Ascending aorta (tissue), 2 donors: ENCODE measurements around the gene RNF32. TPM values are rescaled to one million over a fixed set of nuclear protein-coding genes. Genes with fewer than 3 reads are reported as not detected.

Experiments used
- DNase-seq, 2 donors: peaks; one replicate each; pipeline ENCODE4 v3.0.0-alpha.2; 2019; ENCODE audit warnings: low spot score in 2 of 2
- H3K27ac ChIP-seq, 2 donors: fragments of 200-600 bp; sonication (generic); one replicate each; pipeline ENCODE4 v1.5.1; 2016 to 2017; ENCODE audit warnings: mild to moderate bottlenecking in 1 of 2
- H3K27me3 ChIP-seq: fragments of 200-600 bp; sonication (generic); one replicate; pipeline ENCODE4 v1.5.1; 2017
- H3K36me3 ChIP-seq, 2 donors: fragments of 200-600 bp; sonication (generic); one replicate each; pipeline ENCODE4 v1.5.1; 2016
- H3K4me1 ChIP-seq, 2 donors: fragments of 200-600 bp; sonication (generic); one replicate each; pipeline ENCODE4 v1.5.1; 2016 to 2017; ENCODE audit warnings: mild to moderate bottlenecking in 1 of 2
- H3K4me3 ChIP-seq, 2 donors: fragments of 200-600 bp; sonication (generic); one replicate each; pipeline ENCODE4 v1.5.1; 2016 to 2017; ENCODE audit warnings: mild to moderate bottlenecking in 1 of 2
- H3K9me3 ChIP-seq, 2 donors: fragments of 200-600 bp; sonication (generic); one replicate each; pipeline ENCODE4 v1.5.1; 2016
- CTCF ChIP-seq, 3 experiments: fragments of 200-600 bp in 2 of 3; fragments of 450-650 bp in 1 of 3; sonication (generic) in 2 of 3; IDR thresholded peaks; one replicate each; pipeline ENCODE4 v1.5.1; 2016 to 2019; ENCODE audit warnings: antibody characterized with exemption in 3 of 3, mild to moderate bottlenecking in 1 of 3, moderate library complexity in 1 of 3
- intact Hi-C: fragments of 100-400 bp; cut with DNase I; formaldehyde crosslinking; loops from one replicate; pipeline ENCODE4 v1.15.1; 2023
- total RNA-seq: library from RNA; depleted of rRNA; stranded (reverse); fragments of >200 nt; gene quantifications from one replicate; pipeline ENCODE4 v1.1.0, GENCODE V29; 2016

The RNF32 gene
- total RNA-seq, 1 donor from 2014 or later = 0.32 TPM

DNA sequence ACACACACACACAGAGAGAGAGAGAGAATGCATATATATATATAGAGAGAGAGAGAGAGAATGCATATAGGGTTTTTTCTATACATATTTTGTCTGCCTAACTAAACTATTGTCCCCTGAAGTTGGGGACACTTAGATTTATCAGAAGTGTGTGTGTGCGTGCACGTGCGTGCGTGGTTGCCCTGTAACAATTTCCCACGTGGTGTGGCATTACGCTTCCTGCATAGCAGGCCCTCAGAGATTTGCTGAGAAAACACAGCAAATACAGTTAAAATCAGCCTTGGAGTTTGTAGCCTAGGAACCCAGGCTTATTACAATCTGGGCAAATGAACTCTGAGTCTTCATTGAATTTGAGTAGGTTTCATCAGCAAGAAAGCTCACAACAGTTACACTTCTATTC is 14.7 kb downstream of the RNF32 start:
- DNase-seq = no peak
- no peak overlapping the region for H3K4me3 ChIP-seq
- H3K27ac ChIP-seq = no peak overlapping the region
- TF ChIP-seq CTCF (IDR thresholded peaks at IDR 0.05) = no peak
- H3K9me3 ChIP-seq = no peaks in the 10 kb centered on the region
- no peaks in the 10 kb centered on the region for H3K27me3 ChIP-seq
- H3K36me3 ChIP-seq = no peaks in the 10 kb centered on the region
- intact Hi-C loops = no loop called here
- no peaks in the 10 kb centered on the region for H3K4me1 ChIP-seq

DNA sequence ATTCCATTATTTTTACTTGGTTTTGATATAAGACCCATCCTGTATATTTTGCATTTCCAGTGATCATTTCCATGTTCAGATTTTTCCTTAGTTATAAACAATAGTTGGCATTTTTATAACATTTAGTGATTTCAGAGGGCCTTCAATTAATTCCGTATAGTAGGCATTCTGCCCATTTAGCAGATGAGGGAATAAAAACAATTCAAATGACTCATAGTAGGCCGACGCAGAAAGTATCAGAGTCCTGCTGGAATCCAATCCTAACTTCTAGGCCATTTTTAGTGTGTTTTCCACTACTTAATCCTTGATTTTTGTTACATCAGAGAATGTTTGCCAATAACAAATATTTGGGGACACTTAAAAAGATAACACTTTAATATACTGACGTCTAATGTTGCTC is 15.4 kb downstream of the RNF32 start:
- intact Hi-C loops = no loop called here
- H3K27me3 ChIP-seq = no peaks in the 10 kb centered on the region
- no peak for DNase-seq
- no peaks in the 10 kb centered on the region for H3K36me3 ChIP-seq
- no peaks in the 10 kb centered on the region for H3K9me3 ChIP-seq
- H3K4me3 ChIP-seq = no peak overlapping the region
- no peak overlapping the region for H3K27ac ChIP-seq
- no peak for TF ChIP-seq CTCF (IDR thresholded peaks at IDR 0.05)
- H3K4me1 ChIP-seq = no peaks in the 10 kb centered on the region

- TF ChIP-seq CTCF (IDR thresholded peaks at IDR 0.05) = no peak
- intact Hi-C loops = no loop called here
- Histone ChIP-seq H3K4me1 (no peaks in the 10 kb centered on the region), H3K27me3 (no peaks in the 10 kb centered on the region), H3K36me3 (no peaks in the 10 kb centered on the region), H3K4me3 (no peak overlapping the region), H3K27ac (no peak overlapping the region), H3K9me3 (no peaks in the 10 kb centered on the region)
- DNase-seq = no peak
Measured at GRCh38 chr7:156656598-156656997, 16.0 kb downstream of the RNF32 start.

DNA sequence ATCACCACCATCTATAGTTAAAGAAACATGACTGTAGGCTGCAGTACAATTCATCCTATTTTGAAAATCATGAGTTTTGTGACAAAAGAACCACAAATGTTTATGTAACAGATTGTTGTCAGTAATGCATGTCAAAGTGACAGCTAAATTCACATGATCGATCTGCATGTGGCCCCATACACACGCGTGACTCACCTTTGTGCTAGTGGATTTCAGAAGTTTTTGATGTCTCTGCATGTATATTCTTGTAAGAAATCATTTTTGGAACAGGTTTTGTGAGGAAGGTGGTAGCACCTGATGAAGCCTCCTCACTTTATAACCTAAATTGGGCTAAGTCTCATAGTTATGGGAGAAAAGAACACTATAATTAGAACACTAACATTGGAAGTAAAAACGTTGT is 17.1 kb downstream of the RNF32 start:
- TF ChIP-seq CTCF (IDR thresholded peaks at IDR 0.05) = no peak
- no peak for DNase-seq
- Histone ChIP-seq H3K4me3 (no peak overlapping the region), H3K9me3 (no peaks in the 10 kb centered on the region), H3K27me3 (no peaks in the 10 kb centered on the region), H3K4me1 (no peaks in the 10 kb centered on the region), H3K27ac (no peak overlapping the region), H3K36me3 (no peaks in the 10 kb centered on the region)
- intact Hi-C loops = no loop called here

GRCh38 chr7:156659203-156659602 is 18.6 kb downstream of the RNF32 start:
- no peak for TF ChIP-seq CTCF (IDR thresholded peaks at IDR 0.05)
- Histone ChIP-seq H3K27ac (no peak overlapping the region), H3K4me3 (no peak overlapping the region), H3K4me1 (no peaks in the 10 kb centered on the region), H3K27me3 (no peaks in the 10 kb centered on the region), H3K9me3 (no peaks in the 10 kb centered on the region), H3K36me3 (no peaks in the 10 kb centered on the region)
- no peak for DNase-seq
- intact Hi-C loops = no loop called here

- H3K36me3 ChIP-seq = no peaks in the 10 kb centered on the region
- no peaks in the 10 kb centered on the region for H3K27me3 ChIP-seq
- no peak overlapping the region for H3K27ac ChIP-seq
- intact Hi-C loops = no loop called here
- no peak for DNase-seq
- H3K4me1 ChIP-seq = no peaks in the 10 kb centered on the region
- H3K9me3 ChIP-seq = no peaks in the 10 kb centered on the region
- H3K4me3 ChIP-seq = no peak overlapping the region
- TF ChIP-seq CTCF (IDR thresholded peaks at IDR 0.05) = no peak
Measured at GRCh38 chr7:156659961-156660360, 19.4 kb downstream of the RNF32 start.
